A549 treated with Mapracorat at 1 μM for 4 hours (cell line): ENCODE measurements around the gene STK32B. TPM values are rescaled to one million over a fixed set of nuclear protein-coding genes. Genes with fewer than 3 reads are reported as not detected.

Source experiments
- total RNA-seq: library from RNA; stranded (reverse); fragments of 200-300 nt; extraction: Qiagen RNA extraction; gene quantifications from 5 replicates; pipeline ENCODE4 v1.2.3, GENCODE V29; 2022

Gene STK32B
- 14.9 to 17.7 TPM (median 16.1 TPM) in 5 replicates for total RNA-seq

GRCh38 chr4:5051278-5052203 lies at the start of gene STK32B:
Gene STK32B, plus strand, starts transcription at chr4:5051480.

GRCh38 chr4:5019274-5019673 lies 32.0 kb upstream of the STK32B start, which contains the start of gene CYTL1:
Gene CYTL1, minus strand, starts transcription at chr4:5019458. Its CDS starts 13 bp downstream, at chr4:5019445.

Other genes starting within 250 kb of the STK32B start
- gene MSX1, start 191.8 kb upstream of the STK32B start, total RNA-seq = 4.6 to 10.0 TPM (median 8.2 TPM) in 5 replicates
- not detected in 5 replicates for gene CYTL1, start 32.0 kb upstream of the STK32B start, total RNA-seq